SK-N-SH (cell line): ENCODE measurements around the gene GCFC2. TPM values are rescaled to one million over a fixed set of nuclear protein-coding genes. Genes with fewer than 3 reads are reported as not detected.

ENCODE experiments used
- CTCF ChIA-PET: fragments of 300-600, 350-600 bp; formaldehyde crosslinking; extraction: SDS; loops from one replicate; lab custom pipeline; 2021; lab: Yijun Ruan, JAX
- POLR2A ChIA-PET: fragments of 350-600 bp; sonication (Branson Sonifier 250); formaldehyde crosslinking; extraction: SDS; loops from one replicate; lab custom pipeline; 2020; ENCODE audit warnings: antibody characterized with exemption, inconsistent platforms; lab: Yijun Ruan, JAX
- DNase-seq: peaks from one replicate; pipeline ENCODE4 v3.0.0; 2012
- H2AFZ ChIP-seq: fragments of 200-600 bp; sonication (generic); 2 replicates; pipeline ENCODE4 v1.8.1; 2016; ENCODE audit warnings: antibody characterized with exemption, mild to moderate bottlenecking, low read depth
- H3F3A ChIP-seq: fragments of 200-600 bp; sonication (generic); replicated peaks from 2 replicates; pipeline ENCODE3; 2016; ENCODE audit warnings: antibody characterized with exemption, mild to moderate bottlenecking; ENCODE audit not compliant: insufficient read depth
- H3K27ac ChIP-seq, 2 experiments: fragments of 200-500 bp in 1 of 2; fragments of 200-600 bp in 1 of 2; sonication (Bioruptor generic) in 1 of 2; sonication (generic), shearing (Covaris generic) in 1 of 2; 2 replicates each; pipeline versions ENCODE4 v1.5.1 to v1.6.1; 2014 to 2016; ENCODE audit warnings: low read depth in 2 of 2, inconsistent platforms in 1 of 2, low read length in 1 of 2, mild to moderate bottlenecking in 1 of 2, mixed read lengths in 1 of 2
- H3K27me3 ChIP-seq: fragments of 200-600 bp; sonication (generic), shearing (Covaris generic); 2 replicates; pipeline ENCODE4 v1.6.1; 2016; ENCODE audit warnings: mixed run types; ENCODE audit not compliant: insufficient read depth
- H3K36me3 ChIP-seq, 2 experiments: fragments of 200-500 bp in 1 of 2; fragments of 200-600 bp in 1 of 2; sonication (Bioruptor generic) in 1 of 2; sonication (generic) in 1 of 2; replicated peaks in 1 of 2; 2 replicates each; pipeline versions ENCODE3 to v1.5.1; 2014 to 2016; ENCODE audit warnings: low read length in 1 of 2, mild to moderate bottlenecking in 1 of 2; ENCODE audit not compliant: insufficient read depth in 2 of 2, control insufficient read depth in 1 of 2
- H3K4me1 ChIP-seq, 2 experiments: fragments of 200-500 bp in 1 of 2; fragments of 200-600 bp in 1 of 2; sonication (Bioruptor generic) in 1 of 2; sonication (generic), shearing (Covaris generic) in 1 of 2; 2 replicates each; pipeline versions ENCODE4 v1.5.1 to v1.6.1; 2014 to 2016; ENCODE audit warnings: low read depth in 1 of 2, low read length in 1 of 2, mixed run types in 1 of 2; ENCODE audit not compliant: insufficient read depth in 2 of 2, control insufficient read depth in 1 of 2
- H3K4me2 ChIP-seq: fragments of 200-600 bp; sonication (generic), shearing (Covaris generic); 2 replicates; pipeline ENCODE4 v1.6.1; 2017; ENCODE audit warnings: mixed run types
- H3K4me3 ChIP-seq, 2 experiments: fragments of 200-500 bp in 1 of 2; fragments of 200-600 bp in 1 of 2; sonication (Bioruptor generic) in 1 of 2; sonication (generic), shearing (Covaris generic) in 1 of 2; 2 replicates each; pipeline versions ENCODE4 v1.5.1 to v1.8.1; 2014 to 2016; ENCODE audit warnings: low read depth in 2 of 2, inconsistent platforms in 1 of 2, low read length in 1 of 2, mild to moderate bottlenecking in 1 of 2, mixed read lengths in 1 of 2, moderate library complexity in 1 of 2
- H3K79me2 ChIP-seq: fragments of 200-600 bp; sonication (generic); 2 replicates; pipeline ENCODE4 v1.8.1; 2017; ENCODE audit warnings: mild to moderate bottlenecking; ENCODE audit not compliant: insufficient read depth
- H3K9ac ChIP-seq: fragments of 200-600 bp; sonication (generic); 2 replicates; pipeline ENCODE4 v1.6.1; 2017; ENCODE audit warnings: mixed run types
- H3K9me2 ChIP-seq: fragments of 200-600 bp; sonication (generic); 2 replicates; pipeline ENCODE4 v1.6.1; 2017; ENCODE audit warnings: mixed run types
- H3K9me3 ChIP-seq: fragments of 200-600 bp; sonication (generic); 2 replicates; pipeline ENCODE4 v1.6.1; 2017; ENCODE audit warnings: mixed run types, mild to moderate bottlenecking, moderate library complexity
- H4K20me1 ChIP-seq: fragments of 200-600 bp; sonication (generic); 2 replicates; pipeline ENCODE4 v1.6.1; 2017; ENCODE audit warnings: mild to moderate bottlenecking, mixed run types; ENCODE audit not compliant: insufficient read depth
- CHD2 ChIP-seq: fragments of 150-350 bp; IDR thresholded peaks from 2 replicates; pipeline ENCODE4 v1.6.1; 2018; ENCODE audit warnings: low read length; ENCODE audit not compliant: partially characterized antibody
- ELF1 ChIP-seq: IDR thresholded peaks from 2 replicates; pipeline ENCODE4 v1.4.0; 2012
- FOXJ3 ChIP-seq: sonication (generic); formaldehyde crosslinking; IDR thresholded peaks from 2 replicates; pipeline ENCODE4 v1.5.1; 2020; ENCODE audit warnings: mild to moderate bottlenecking, missing genetic modification reagents
- FOXM1 ChIP-seq: IDR thresholded peaks from 2 replicates; pipeline ENCODE4 v1.4.0; 2012; ENCODE audit warnings: low read depth, mild to moderate bottlenecking
- GABPA ChIP-seq: IDR thresholded peaks from 2 replicates; pipeline ENCODE4 v1.4.0; 2012; ENCODE audit warnings: low read depth, mild to moderate bottlenecking
- GATA2 ChIP-seq: sonication (generic); formaldehyde crosslinking; IDR thresholded peaks from 2 replicates; pipeline ENCODE4 v1.5.0; 2020; ENCODE audit warnings: mild to moderate bottlenecking, missing genetic modification reagents
- IRF3 ChIP-seq: fragments of 150-350 bp; IDR thresholded peaks from 2 replicates; pipeline ENCODE4 v1.6.1; 2016; ENCODE audit warnings: mild to moderate bottlenecking, low read depth, low read length
- MXI1 ChIP-seq: IDR thresholded peaks from 2 replicates; pipeline ENCODE4 v1.6.1; 2012; ENCODE audit warnings: mild to moderate bottlenecking, low read depth, low read length, improper control_type of control experiment
- NFIC ChIP-seq: IDR thresholded peaks from 2 replicates; pipeline ENCODE4 v1.4.0; 2012; ENCODE audit warnings: borderline replicate concordance
- NRF1 ChIP-seq: IDR thresholded peaks from 2 replicates; pipeline ENCODE4 v1.6.1; 2012; ENCODE audit warnings: low read depth, mild to moderate bottlenecking, low read length
- POLR2AphosphoS5 ChIP-seq: IDR thresholded peaks from 2 replicates; pipeline ENCODE4 v1.6.1; 2012; ENCODE audit warnings: low read depth, low read length
- RCOR1 ChIP-seq: fragments of 150-350 bp; IDR thresholded peaks from 2 replicates; pipeline ENCODE4 v1.6.1; 2017; ENCODE audit warnings: antibody characterized with exemption, low read length
- RFX5 ChIP-seq: IDR thresholded peaks from 2 replicates; pipeline ENCODE4 v1.6.1; 2012; ENCODE audit warnings: mild to moderate bottlenecking, improper control_type of control experiment, low read length
- SIN3A ChIP-seq: IDR thresholded peaks from 2 replicates; pipeline ENCODE4 v1.6.1; 2012; ENCODE audit warnings: low read depth, mild to moderate bottlenecking, low read length, moderate library complexity, borderline replicate concordance
- SMC3 ChIP-seq: IDR thresholded peaks from 2 replicates; pipeline ENCODE4 v1.6.1; 2012; ENCODE audit warnings: low read depth, low read length, improper control_type of control experiment
- TAF1 ChIP-seq: IDR thresholded peaks from 2 replicates; pipeline ENCODE4 v1.6.1; 2012; ENCODE audit warnings: low read depth, mild to moderate bottlenecking, low read length, moderate library complexity, borderline replicate concordance
- USF2 ChIP-seq: fragments of 150-350 bp; IDR thresholded peaks from 2 replicates; pipeline ENCODE4 v1.6.1; 2017; ENCODE audit warnings: antibody characterized with exemption, low read length, low read depth, borderline replicate concordance
- WGBS: methylation state at CpG from one replicate; pipeline ENCODE4 v1.1.6; 2017; ENCODE audit warnings: low lambda C conversion rate; 5-methylcytosine and 5-hydroxymethylcytosine counted together
- polyA plus RNA-seq, 3 experiments: library from polyadenylated mRNA; depleted of rRNA; stranded (reverse); fragments of >200 nt; gene quantifications; 2 replicates each; pipeline ENCODE4 v1.2.3, GENCODE V29; 2012
- TF ChIP-seq, protein P1 (sequence below): fragments of 200-600 bp; sonication (generic); IDR thresholded peaks from 2 replicates; pipeline ENCODE4 v1.6.1; 2017; ENCODE audit warnings: antibody characterized with exemption, mild to moderate bottlenecking, moderate library complexity

GCFC2 gene
- polyA plus RNA-seq, 1 of the 3 experiments (the other 2 are of a cell fraction): 7.7 TPM

- Histone ChIP-seq H2AFZ (no peak overlapping the region), H3K9me2 (no peaks in the 10 kb centered on the region), H3K4me2 (no peak overlapping the region), H3F3A (no peaks in the 10 kb centered on the region), H3K36me3 (no peaks in the 10 kb centered on the region), H4K20me1 (no peaks in the 10 kb centered on the region), H3K4me3 (no peak overlapping the region), H3K4me1 (peaks cover 8 to 12% of the 10 kb centered on the region in 2 experiments), H3K27ac (no peak overlapping the region), H3K27me3 (no peaks in the 10 kb centered on the region; the same call in 1 of the 2 replicates)
- no CpG with 5 or more reads among the region's 1 CpG for WGBS
- no peak for DNase-seq
- POLR2A ChIA-PET: no interaction called here
- TF ChIP-seq, protein P1, sequence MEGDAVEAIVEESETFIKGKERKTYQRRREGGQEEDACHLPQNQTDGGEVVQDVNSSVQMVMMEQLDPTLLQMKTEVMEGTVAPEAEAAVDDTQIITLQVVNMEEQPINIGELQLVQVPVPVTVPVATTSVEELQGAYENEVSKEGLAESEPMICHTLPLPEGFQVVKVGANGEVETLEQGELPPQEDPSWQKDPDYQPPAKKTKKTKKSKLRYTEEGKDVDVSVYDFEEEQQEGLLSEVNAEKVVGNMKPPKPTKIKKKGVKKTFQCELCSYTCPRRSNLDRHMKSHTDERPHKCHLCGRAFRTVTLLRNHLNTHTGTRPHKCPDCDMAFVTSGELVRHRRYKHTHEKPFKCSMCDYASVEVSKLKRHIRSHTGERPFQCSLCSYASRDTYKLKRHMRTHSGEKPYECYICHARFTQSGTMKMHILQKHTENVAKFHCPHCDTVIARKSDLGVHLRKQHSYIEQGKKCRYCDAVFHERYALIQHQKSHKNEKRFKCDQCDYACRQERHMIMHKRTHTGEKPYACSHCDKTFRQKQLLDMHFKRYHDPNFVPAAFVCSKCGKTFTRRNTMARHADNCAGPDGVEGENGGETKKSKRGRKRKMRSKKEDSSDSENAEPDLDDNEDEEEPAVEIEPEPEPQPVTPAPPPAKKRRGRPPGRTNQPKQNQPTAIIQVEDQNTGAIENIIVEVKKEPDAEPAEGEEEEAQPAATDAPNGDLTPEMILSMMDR: no peak
- no peak for TF ChIP-seq SIN3A
- TF ChIP-seq, all 33 proteins: peak for 0
- H3K9me3 ChIP-seq: no peaks in the 10 kb centered on the region
- H3K79me2 ChIP-seq: no peaks in the 10 kb centered on the region
- no peak overlapping the region for H3K9ac ChIP-seq
- CTCF ChIA-PET: interaction anchor here (0.9 to 5.1 kb wide), 3 partner anchors 26 to 169 kb away, joined by 3 to 37 read pairs (median 9); no protein-coding TSS in a partner anchor
Observed at GRCh38 chr2:75634945-75635344, 75.8 kb downstream of the GCFC2 start.

DNA sequence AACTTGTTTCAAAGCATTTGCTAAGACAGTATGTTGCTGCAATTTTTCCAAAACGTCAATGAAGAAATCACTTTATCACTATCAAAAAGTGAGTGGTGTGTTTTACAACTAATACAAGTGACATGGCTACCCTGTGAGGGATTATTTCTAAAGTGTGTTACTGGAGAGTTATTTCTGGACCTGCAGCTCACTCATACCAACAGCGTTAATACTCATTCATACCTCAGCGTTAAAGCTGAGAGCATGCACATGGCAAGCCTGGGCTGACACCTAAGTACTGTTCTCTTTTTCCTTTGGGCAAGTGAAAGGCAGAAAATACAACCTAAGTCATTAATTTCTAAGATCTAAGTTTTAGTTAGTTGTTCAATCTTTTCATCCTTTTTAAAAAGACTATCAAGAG, 77.1 kb downstream of the GCFC2 start:
- no peaks in the 10 kb centered on the region for H3K9me3 ChIP-seq
- no peak for DNase-seq
- no peaks in the 10 kb centered on the region for H3K9me2 ChIP-seq
- no peak overlapping the region for H3K4me2 ChIP-seq
- H3K4me3 ChIP-seq: no peak overlapping the region
- ChIA-PET CTCF (no interaction called here), POLR2A (no interaction called here)
- no peak overlapping the region for H3K27ac ChIP-seq
- no peaks in the 10 kb centered on the region for H3K79me2 ChIP-seq
- no peak for TF ChIP-seq IRF3
- no peak for TF ChIP-seq NRF1
- TF ChIP-seq, protein P1: no peak
- TF ChIP-seq USF2: no peak
- no peak for TF ChIP-seq RFX5
- no peak for TF ChIP-seq MXI1
- no peak for TF ChIP-seq GABPA
- no peak for TF ChIP-seq ELF1
- TF ChIP-seq FOXJ3 (CRISPR knock-in tag): no peak
- no peak for TF ChIP-seq GATA2 (CRISPR knock-in tag)
- TF ChIP-seq RCOR1: no peak
- no peak for TF ChIP-seq NFIC
- TF ChIP-seq TAF1: no peak
- no peak for TF ChIP-seq POLR2AphosphoS5
- no peak for TF ChIP-seq SMC3
- no peak for TF ChIP-seq SIN3A
- TF ChIP-seq CHD2: no peak
- no peak for TF ChIP-seq FOXM1
- H3K4me1 ChIP-seq: peaks cover 8 to 12% of the 10 kb centered on the region in 2 experiments
- no peaks in the 10 kb centered on the region for H3F3A ChIP-seq
- H2AFZ ChIP-seq: 0 out of 2 replicates have a peak overlapping the region, but pooled peaks have one; percentile 3
- 45% methylated on average over 3 of the region's 3 CpGs for WGBS
- no peak overlapping the region for H3K9ac ChIP-seq
- H3K36me3 ChIP-seq: no peaks in the 10 kb centered on the region
- no peaks in the 10 kb centered on the region; the same call in 1 of the 2 replicates for H3K27me3 ChIP-seq
- H4K20me1 ChIP-seq: no peaks in the 10 kb centered on the region
